ENCODE data around the gene VWA5B1.

VWA5B1 gene

DNA sequence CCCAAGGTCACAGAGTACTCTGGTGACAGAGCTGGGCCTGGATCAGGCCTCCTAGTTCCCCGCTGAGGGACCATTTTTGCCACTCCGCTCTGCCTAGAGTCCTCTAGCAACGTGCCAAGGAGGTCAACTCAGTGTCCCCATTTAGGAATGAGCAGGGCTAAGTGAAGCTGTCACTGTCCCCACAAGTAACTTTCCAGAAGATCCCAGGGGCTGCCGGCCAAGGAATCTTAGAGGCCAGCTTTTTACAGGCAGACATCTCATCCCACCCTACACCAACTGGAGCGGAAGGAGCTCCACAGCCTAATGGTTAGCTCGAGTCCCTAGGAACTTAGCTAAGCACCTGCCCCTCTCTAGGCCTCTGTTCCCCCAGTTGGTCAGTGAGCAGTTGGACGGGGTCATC, 59.7 kb downstream of the VWA5B1 start:
- DNase-seq = no peak

DNA sequence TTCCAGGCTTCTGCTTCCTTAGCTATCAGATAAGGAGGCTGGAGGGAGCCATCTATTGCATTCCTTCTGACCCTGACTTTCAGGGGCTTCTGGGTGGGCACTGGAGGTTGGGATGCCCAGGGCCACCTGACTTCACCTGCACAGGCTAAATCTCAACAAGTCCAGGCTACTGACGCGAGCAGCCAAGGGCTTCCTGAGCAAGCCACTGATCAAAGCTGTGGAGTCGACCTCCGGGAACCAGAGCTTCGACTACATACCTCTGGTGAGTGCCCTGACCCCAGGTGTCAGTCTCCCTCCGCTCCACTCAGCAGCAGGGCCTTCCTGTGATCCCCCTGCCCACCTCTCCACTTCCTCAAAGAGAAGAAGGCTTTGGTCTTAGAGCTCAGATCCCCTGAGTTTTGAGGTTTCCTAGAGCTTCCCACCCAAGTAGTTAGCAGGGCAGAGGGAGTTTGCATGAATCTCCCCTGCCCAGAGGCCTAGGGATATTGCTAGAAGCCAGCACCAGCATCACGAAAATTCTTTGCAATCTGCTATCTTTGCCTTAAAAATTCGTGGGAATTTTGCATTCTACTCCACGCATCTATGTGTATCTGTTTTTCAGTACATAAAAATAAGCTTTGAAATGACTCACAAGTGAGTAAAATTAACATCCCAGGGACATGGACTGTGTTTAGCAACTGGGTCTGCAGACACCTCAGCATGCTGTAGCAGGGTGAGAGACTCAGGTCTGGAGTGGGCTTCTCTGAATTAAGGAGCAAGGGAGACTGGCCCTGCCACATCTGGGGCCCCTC, 61.4 kb downstream of the VWA5B1 start:
- DNase-seq = no peak

DNA sequence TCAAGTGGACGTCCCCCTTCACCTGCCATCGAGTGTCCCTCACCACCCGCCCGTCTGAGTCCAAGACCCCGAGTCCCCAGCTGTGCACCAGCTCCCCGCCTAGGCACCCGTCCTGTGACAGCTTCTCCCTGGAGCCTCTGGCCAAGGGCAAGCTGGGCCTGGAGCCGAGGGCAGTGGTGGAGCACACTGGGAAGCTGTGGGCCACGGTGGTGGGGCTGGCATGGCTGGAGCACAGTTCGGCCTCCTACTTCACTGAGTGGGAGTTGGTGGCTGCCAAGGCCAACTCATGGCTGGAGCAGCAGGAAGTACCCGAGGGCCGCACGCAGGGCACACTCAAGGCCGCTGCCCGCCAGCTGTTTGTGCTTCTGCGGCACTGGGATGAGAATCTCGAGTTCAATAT, 63.2 kb downstream of the VWA5B1 start:
- DNase-seq = no peak

DNA sequence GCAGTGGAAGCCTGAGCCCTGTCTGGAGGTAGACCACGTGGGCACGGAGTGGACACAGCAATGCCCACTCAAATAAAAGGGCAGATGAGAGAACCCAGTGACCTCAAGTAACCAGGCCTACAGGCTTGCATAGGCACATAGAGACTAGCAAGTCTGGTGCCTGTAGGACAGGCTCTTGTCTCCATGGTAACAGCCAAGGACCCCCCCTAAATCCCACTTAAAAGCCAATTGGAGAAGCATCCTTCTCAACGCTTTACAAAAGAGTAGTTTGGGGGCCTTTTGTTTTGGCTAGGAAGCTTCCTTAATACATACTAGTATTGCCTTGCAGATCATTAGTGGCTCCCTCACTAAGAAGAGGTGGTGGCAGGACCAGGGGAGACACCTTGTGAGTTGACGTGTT, 63.9 kb downstream of the VWA5B1 start:
- no peak for DNase-seq

DNA sequence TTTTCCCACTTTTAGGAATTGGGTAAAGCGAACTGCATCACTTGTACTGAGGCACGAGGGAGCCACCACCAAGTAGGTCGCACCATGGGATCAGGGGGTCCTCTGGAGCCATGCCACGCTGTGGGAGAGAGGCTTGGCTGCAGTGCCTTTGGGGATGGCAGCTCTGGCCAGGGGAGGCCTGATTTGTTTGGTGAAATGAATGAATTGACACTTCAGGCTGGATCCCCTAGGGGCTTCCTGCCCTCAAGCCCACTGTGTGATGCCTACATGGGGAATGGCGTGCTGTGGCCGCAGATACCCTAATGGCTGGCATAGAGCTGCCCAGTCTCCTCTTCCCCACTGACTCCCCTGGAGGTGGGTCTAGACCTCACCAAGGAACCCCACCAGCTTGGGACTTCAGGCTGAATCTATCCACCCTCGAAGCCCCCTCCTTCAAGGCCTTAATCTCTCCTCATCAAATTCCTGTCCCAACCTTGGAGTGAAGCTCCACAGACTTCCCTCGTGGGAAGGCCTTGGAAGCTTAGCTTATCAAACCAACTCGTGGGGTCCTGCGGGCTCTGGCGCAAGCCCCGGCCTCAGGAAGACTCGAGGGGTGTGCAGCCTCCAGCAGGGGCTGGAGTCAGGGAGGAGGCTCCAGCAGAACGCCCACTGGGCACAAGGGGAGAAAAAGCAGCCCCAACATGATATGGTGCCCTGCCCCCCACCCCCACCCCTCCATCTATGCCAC, 64.6 kb downstream of the VWA5B1 start:
- no peak for DNase-seq

DNA sequence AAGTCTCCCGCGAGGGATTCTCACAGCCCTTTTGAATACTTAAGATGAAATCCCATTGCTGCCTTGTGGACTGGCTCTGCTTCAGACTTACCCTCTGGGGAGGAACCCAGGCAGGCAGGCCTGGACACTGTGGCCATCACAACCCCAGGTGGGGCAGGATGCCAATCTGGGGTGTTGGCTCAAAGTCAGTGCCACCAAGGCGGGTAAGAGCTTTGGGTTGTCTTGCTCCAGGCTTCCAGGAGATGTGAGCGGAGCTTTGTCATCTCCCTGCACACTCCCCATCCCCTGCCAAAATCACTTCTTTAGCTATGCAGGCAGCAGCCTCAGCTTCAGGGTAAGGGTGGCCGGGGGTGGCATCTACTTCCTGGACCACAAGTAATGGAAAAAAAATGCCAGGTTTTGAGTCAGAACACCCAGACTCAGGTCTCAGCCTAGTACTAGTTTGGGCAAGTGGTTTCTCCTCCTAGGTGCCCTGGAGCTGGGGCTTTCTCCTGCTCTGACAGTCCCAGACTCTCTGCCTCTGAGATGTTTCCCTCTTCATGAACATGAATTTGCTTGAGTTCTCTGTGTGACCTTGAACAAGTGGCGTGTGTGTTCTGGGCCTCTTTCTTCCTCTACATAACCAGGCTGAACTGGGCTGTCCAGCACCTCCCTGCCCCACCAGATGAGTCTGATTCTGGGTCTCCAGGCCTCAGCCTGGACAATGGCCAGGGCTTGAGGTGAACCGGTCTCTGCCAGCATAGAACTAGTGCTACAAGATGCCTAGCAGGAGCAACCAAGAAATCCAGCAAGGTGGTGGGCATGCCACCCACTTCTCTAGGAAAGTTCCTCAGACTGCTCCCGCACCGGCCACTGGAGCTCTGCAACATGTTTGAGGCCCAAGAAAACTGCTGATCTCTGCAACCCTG, 65.4 kb downstream of the VWA5B1 start:
- DNase-seq = no peak

DNA sequence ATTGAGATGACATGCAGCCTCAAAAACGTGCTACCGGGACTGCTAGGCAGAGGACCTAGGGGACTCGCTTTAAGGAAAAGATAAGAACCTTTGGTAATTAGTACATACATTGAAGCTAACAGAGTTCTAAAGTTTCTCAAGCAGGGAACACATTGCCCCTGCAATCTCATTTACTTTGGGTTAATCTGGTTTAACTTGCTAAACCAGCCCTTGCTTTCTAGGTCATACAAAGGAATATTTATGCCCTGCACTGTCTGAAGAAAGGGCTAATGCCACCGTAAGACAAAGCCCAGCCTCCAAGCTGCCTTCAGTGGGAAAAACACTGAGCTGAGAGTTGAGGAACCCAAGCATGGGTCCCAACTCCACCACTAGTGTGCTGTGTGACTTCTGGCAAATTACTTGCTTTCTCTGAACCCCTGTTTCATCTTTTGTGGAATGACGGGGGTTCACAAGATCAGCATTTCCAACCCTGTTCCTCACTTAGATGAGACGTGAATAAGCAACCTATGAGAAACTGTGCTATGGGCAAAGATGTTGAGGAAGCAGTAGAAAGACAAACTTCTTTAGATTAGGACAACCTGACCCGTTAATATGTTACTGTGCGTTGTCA, 66.3 kb downstream of the VWA5B1 start:
- no peak for DNase-seq

DNA sequence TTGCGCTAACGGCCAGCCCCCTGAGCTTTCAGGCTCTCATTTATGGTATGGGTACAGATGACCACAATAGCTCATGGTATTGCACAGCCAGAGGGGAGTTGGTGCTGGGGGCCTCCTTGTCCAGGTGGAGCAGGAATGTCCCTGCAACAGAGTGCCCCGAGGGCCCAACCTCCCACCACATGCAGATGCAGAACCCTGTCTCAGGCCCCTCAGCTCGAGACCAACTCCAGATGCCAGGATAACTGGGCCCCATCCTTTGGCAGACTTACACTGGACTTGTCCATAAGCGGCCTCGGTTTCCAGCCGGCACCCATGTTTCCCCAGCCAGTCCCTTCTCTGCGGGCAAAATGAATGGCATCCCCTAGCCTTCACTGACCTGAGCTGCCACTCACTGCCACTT, 67.1 kb downstream of the VWA5B1 start:
- DNase-seq = no peak

DNA sequence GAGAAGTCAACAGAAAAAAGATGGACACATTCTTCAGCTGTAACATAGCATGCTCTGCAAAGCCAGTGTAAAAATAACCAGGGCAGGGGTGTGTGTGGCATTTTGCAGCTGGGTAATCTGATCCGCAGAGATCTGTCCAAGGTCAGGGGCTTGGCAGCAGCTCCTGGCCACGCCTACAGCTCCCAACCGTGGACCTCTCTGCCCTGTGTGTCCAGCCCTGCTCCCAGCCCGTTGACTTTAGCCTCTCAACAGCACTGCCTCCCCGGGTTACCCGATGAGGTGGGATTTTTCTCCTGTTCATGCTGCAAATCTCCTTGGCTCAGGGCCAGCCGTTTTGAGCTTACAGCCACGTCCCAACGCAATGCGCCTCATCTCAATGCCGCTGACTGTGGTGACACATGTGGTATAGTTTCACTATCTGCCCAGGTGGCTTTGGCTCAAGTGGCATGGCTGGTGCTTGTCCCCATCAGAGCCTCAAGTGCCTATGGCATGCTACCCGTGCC, 68.1 kb downstream of the VWA5B1 start:
- no peak for DNase-seq

DNA sequence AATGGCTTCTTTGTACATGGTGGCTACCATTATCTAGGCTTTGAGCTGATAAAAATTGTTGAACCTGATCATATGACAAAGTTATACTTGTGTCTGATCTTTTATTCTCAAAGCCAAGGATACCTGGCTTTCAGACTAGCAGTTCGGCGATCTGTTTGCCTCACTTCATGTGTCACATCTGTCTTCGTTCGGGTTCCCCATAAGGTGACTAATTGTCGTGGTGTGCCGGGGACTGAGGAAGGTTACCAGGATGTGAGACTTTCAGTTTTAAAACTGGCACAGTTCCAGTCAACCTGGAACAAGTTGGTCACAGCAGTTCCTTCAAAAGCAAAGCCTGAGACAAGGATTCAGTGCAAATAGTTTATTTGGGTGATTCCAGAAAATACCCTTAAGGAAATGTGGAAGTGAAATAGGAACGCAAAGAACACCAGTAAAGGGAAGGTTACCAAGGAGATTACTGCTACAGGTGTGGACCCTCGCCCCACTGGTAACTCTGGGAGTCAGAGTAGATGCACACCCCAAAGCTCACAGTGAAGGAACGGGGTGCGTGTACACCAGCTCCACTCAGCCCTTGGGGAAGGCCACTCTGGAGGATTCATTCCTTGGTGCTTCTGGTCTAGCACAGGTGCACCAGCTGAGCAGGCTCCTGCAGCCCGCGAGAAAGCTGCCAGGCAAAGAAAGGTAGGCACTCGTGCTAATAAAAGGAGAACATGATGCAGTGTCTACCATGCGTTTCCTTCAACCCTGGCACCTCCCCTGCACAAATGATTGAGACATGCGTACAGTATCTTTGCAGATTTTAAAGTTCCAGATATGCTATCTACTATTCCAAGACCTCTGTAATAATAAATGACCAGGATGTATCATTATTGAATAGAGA, 69.0 kb downstream of the VWA5B1 start:
- DNase-seq = no peak

DNA sequence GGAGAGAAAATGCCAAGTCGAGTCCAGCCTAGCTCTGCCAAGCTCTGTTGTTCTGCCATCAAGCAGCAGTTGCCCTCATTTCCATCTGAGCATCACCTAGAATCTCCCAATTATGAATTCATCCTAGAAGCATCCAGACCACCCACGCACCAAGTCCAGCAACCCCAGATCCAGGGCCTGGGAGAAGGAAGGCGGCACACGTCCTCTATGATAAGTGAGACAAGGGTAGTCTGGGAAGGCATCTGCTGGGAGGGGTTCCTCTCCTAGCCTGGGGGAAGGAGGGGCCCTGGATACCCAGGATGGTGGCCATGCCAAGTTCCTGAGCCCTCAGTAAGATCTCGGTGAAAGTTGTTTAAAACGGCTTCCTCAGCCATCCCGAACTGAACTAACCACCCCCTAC, 70.7 kb downstream of the VWA5B1 start:
- DNase-seq = no peak

DNA sequence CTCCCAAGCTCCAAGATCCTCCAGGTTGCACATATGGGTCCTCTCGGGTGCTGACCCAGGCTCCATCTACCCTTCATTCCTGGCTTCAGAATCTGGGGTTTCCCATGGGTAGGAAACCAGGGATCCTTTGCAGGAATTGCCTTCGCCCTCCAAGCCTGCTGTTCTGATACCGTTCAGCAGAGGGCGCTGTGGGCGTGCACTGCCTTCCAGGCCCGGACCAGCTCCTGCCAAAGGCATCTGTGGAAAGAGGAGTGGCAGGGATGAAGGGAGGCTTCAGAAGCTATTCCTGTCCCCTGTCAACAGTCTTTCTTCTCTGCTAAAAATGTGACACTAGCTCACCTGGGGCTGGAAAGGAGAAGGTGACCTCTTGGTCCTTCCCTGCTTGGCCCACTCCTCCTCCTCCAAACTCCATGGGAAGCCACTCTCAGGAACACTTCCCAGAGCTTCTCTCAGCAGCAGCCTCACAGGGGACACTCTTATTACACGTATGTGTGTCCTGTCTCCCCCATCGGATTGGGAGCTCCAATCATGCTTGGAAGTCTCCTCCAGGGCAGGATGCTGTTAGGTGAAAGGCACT, 71.2 kb downstream of the VWA5B1 start:
- DNase-seq = peak; percentile 83

DNA sequence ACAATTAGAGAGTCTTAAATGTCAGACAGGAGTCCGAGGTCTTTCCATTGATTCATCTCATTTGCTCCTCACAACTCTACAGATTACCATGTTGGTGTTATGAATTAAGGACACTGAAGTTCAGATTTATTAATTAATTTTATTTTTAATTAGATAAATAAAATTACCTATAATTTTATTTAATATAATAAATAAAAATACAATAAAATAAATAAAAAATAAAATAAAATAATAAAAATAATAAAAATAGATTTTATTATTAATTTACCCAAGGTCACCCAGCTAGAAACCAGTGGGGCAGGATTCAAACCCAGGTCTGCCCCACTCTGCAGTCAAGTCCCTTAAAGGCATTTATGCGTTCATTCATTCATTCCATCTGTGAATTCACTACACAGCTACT, 72.2 kb downstream of the VWA5B1 start:
- no peak for DNase-seq

DNA sequence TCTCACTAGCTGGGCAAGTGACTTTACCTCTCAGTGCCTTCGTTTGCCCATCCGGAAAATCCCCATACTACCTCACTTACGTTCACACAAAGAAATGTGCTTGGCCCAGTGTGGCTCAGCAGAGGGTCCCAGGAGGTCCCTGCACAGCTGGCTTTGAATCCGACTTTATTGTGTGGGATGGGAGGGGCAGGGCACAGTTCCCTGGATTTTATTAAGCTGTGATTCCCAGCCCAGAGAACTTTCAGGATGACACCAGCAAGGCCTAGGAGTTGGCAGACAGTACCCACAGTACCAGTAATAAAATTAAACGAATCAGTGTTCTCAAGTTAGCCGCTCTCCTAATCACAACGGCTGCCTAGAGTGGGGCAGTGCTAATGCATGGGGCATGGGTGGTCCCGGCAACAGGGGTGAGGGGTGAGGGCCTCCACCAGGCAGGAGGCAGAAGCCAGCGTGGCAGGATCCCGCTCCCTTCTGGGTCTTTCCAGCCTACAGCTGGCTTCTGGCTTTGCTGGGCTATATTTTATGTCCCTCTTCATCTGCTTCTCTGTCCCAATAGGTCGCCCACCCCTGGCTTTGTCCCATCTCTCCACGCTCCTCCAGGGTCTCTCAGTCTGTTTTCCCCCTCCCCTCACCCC, 74.9 kb downstream of the VWA5B1 start:
- DNase-seq = no peak

DNA sequence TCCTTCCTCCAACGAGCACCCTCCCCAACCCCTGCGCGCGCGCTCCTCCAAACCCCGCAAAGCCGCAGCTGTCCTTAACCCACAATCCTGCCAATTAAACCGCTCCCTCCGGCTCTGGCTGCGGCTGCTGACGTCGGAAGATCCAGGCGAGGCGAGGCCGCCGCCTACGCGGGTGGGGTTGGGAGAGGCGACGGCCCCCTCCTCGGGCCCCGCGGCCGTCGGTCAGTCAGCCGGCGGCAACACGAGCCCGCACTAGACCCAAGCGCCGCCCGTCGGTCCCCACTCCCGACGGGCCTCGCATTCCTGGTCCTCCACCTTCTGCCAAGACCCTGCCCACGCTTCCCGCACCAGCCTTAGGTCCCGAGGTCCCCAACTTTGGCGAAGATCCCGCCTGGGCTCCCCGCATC, 75.4 kb downstream of the VWA5B1 start:
- no peak for DNase-seq

DNA sequence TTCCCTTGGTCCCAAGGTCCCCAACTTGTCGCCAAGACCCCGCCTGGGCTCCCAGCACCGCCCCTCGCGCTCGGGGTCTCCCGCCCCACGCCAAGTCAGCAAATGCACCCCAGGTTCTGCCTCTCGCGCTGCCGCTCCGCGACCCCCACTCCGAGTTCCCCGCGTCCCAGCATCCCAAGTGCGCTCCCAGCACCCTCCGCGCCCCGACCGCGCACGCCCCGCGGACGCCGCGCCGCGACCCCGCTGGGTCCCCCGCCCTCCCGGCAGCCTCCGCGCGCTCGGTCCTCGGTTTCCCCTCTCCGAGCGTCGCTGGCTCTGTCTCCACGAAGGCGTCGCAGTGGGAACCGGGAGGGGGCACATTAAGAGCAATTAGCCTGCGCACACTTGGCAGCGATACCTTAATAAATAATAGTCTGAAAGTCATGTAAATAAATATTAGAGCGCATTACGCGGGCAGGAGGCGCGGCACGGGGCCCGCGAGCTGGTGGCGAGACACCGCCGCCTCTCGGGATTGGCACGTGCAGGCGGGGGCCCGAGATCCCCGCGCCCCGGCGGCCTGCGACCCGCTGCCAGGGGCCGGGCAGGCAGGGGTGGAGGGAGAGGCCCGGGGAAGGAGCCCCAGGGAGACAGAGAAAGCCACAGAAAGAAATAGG, 75.9 kb downstream of the VWA5B1 start:
- no peak for DNase-seq

DNA sequence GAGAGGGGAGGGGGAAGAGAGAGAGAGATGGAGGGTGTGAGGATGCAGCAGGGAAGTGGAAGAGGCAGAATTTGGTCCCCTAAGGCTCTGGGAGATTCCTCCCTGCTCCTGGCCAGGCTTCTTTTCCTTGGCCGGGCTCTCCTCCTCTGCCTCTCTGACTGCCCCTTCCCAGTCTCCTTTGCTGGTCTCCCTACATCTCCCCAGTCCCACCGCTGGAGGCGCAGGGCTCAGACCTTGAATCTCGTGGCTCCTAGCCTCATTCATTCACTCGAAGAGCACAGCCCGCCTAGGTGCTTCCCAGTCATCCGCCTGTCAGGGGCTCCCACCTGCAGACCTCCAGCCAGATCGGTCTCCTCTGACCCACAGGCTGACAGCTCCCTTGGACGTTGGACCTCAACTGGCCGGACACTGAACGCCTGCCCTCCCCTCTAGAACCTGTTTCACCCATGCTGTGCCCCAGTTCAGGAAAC, 76.5 kb downstream of the VWA5B1 start:
- DNase-seq = peak; percentile 13

DNA sequence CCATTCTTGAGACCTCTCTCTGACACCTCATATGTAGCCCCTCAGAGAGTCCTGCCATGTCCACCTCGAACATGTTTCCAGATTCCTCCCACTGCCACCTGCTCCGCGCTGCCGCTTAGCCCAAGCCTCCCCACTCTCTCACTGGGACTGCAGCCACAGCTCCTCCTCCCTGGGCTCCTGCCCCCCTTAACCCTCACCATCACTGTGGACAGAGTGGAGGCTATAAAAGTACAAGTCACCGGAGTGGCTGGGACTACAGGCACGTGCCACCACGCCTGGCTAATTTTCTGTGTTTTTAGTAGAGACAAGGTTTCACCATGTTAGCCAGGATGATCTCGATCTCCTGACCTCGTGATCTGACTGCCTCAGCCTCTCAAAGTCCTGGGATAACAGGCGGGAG, 77.0 kb downstream of the VWA5B1 start:
- DNase-seq = no peak

DNA sequence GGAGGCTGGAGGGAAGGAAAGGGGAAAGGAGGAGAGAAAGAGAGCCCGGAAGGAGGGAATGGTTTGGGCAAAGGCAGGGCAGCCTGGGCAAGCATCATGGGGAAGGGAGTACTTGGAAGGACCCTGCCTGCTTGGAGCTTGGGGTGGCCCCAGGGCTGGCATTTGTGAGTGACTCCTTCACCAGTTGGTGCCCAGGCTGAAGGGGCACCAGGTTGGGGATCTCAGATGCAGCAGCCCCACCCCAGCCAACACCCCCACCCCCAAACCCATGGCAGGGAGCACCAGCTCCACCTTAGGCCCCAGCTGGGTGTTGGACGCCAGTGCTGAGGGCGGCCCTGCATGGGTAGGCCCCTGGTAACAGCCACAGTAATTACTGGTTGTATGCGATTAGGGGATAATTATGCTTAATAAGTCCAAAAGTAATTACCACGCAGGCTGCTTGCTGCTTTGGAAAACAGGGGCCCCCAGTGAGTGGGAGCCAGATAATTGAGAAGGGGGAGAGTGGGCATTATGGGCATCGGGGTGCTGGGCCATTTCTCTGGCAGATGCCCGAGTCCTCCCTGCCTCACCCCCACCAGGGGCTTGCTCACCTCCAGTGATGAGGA, 78.3 kb downstream of the VWA5B1 start:
- DNase-seq = no peak

DNA sequence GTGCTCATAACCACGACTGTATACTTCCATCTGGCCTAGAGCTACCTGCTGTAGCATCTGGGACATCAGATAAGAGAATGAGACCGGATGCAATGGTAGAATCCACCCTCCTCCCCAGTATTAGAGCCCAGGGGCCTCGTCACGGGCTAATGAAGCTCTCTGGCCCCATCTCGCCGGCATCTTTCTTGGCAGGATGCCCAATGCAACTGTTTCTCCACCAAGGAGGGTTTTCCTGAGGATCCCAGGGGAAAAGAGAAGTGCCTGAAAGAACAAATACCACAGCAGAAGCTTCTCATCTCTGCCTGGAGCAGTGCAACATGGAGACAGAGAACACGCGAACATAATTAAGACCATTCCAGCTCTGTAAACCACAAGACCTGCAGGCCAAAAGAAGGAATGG, 80.0 kb downstream of the VWA5B1 start:
- DNase-seq = no peak
